Measurements from ENCODE around the gene TCF23.
"Not testable (repeated sequence)": the region's sequence is repeated elsewhere in the genome, so short reads cannot be mapped to it uniquely, and the experiment has no call there.

TCF23 gene

DNA sequence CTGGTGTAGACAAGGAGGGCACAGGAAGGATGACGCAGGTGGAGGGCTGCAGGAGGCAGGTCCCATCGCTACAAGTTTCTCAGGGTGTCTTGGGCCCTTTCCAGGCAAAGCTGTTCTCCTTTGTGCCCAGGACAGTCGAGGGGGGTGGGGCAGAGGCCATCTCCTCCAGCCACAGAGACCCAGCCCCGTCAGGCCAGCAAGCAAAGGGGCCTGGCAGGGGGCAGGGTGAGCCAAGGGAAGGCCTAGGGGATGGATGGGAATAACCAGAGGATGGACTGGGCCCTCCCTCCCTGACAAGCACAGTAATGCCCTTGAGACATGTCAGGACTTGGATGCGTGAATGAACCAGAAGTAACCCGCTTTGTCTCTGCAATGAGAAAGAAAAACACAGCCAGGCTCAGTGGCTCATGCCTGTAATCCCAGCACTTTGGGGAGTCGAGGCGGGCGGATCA, 6.3 kb downstream of the TCF23 start:
- DNase-seq = no peak

DNA sequence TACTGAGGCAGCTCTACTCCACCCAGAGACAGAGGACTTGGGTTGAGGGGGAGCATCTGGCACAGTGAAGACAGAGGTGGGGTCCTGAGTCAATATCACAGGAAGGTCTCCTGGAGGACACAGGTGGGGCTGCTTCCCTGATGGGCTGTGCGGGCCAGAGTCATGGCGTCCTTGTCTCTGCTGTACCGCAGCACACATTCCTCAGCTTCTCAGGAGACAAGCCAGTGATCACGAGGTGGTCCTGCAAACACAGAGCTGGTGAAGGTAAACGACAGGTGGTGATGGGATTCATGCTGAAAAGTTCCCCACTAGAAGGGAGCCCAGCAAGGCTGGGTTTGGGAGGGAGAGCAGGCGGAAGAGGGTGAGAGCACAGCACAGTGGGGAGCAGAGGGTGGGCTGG, 9.7 kb downstream of the TCF23 start:
- DNase-seq = no peak

DNA sequence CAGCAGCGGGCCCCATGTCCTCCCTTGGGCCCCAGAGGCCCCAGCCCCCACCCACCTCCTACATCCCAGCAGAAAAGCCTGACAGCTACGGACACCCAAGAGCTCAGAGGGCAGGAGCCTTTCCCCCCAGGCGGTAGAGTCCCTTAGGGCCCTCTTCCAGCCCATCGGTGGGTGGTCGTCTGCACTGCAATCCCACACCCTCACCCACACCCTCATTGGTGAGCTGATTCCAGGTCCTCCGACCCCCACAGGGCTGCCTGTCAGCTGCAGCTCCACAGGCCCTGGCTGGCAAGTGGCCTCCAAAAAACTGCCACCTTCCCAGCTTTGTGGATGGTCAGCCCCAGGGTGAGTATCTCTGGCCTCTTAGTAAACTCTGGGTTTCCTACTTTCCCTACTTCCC, 10.5 kb downstream of the TCF23 start:
- no peak for DNase-seq

DNA sequence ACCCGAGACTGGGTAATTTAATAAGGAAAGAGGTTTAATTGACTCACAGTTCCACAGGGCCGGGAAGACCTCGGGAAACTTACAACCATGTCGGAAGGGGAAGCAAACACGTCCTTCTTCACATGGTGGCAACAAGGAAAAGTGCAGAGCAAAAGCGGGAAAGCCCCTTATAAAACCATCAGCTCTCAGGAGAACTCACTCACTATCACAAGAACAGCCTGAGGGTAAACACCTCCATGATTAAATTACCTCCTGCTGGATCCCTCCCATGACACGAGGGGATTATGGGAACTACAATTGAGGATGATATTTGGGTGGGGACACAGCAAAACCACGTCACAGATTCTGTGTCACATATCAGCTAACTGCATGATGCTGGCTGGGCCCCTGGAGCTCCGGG, 11.4 kb downstream of the TCF23 start:
- DNase-seq = no peak

DNA sequence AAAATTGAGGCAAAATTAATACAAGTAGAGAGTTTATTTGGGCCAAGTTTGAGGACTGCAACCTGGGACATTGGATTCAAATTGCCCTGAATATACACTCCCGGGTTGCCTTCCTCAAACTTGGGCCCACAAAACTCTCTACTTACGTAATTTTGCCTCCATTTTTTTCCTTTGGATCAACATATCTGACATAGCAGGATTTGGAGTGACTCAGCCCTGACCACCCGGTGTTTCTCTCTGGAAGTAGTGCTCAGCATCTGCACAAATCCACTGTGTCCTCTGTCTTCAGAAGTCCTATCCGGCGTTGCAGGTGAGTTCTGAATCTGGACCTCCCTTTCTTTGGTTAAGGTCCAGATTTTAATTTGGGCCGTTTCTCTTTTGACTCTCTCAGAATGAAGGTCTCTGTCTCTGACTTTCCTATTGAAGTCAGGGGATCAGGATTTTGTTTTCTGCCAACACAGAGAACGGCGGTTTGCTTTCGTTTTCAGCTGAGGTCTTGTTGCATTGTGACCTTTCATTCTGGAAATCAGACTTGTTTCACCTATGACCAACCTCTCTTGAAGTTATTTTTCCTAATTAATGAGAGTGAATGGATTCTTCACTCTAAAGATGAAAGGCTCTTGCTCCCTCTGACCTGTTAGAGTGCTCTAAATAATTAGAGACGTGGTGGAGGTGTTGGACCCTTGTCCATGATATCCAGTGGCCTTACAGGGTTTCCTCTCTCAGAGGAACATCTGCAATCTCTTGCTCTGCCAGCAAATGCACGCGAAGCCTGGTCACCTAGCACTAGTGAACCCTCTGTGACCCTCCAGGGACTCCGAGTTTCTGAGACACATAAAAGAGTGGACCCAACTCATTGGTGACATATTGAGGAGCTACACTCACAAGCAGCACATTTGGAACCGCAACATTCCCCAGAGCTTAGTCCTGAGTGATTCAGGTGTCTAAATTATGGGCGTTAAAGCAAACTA, 13.6 kb downstream of the TCF23 start:
- no peak for DNase-seq

DNA sequence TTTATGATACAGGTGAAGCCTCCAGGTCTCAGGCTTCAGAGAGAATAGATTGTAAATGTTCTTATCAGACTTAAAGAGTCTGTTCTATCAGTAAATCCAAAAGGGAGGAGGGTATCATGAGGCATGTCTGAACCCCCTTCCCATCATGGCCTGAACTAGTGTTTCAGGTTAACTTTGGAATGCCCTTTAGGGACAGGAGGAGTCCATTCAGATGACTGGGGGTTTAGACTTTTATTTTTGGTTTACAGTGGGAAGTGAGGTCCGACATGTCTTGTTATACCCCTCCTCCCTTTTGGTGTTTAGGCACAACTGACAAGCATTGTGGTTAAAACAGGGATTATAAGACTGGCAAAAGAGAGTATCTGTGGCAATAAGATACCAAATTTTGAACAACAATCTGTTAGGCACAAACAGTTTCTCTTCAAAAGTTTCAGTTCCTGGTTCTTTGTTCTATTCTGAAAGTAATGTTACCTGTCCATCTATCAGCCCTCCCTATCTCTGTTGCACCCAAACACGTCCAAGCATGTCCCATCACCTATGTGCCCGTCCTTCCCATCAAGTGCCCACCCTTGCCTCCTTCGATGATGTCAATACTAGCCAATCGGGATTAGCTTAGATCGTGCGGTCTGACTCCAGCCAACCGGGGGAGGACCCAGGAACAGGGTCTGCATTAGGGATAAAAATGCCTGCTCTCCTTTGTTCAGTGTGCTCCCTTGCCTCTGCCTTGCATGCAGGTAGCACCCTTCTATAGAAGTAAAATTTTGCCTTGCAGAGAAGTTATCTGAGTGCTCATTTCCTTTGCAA, 16.4 kb downstream of the TCF23 start:
- DNase-seq = no peak

DNA sequence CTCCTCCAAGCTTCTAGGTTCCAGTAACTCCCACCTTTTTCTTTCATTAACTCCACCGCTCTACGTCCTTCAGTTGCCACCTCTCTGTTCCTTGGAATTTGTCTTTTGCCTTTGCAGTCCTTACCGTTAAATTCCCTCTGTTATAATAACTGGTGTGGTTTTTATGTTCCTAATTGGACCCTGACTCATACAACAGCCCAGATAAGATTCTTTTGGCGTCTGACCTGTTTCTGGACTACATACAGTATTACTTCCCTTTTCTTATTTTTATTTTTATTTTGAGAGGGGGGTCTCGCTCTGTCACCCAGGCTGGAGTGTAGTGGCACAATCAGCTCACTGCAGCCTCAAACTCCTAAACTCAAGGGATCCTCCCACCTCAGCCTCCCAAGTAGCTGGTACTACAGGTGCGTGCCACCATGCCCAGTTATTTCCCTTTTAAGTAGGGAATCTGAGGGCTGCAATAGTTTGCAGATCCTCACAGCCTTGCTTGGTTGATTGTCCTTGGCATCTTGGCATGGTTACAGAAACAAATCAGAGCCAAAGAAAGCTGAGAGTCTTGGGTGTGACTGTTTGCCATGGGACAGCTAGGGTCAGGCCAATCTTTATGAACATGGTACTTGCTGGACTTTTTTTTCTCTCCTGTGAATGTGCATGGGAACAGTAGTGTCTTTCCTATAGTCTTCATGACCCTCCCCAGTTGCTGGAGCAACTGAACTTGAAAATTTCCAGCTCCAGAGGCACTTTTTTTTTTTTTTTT, 22.0 kb downstream of the TCF23 start:
- DNase-seq = no peak

DNA sequence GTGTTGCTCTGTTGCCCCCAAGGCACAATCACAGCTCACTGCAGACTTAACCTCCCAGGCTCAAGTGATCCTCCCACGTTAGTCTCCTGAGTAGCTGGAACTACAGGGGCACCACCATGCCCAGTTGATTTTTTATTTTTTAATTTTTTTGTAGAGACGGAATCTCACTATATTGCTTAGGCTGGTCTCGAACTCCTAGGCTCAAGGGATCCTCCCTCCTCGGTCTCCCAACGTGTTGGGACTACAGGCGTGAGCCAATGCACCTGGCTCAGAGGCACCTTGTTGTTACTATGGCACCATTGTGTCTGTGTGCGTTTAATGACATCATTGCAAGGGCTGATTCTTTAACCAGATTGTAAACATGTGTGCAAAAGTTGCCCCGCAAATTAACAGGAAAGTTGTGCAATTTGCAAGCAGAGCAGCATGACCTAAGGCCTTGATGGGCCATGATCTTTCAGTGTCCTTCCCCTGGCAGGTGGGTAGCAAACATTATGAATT, 22.6 kb downstream of the TCF23 start:
- no peak for DNase-seq

DNA sequence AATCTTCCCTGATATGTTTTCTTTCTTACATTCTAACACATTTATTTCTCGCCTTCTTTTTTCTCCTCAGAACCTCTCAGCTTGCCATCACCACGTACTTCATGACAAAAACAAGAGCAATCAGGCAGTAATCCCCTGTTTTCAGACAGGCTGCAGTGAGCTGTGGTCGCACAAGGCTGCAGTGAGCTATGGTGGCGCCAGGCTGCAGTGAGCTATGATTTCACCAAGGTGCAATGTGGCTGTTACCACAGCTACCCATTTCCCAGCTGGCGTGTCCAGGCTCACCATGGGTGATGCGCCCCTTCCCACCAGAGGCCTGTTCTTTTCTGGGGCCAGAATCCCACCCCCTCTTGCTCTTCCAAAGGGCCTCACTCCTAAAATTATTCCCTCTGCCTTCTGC, 25.8 kb downstream of the TCF23 start:
- DNase-seq = no peak

DNA sequence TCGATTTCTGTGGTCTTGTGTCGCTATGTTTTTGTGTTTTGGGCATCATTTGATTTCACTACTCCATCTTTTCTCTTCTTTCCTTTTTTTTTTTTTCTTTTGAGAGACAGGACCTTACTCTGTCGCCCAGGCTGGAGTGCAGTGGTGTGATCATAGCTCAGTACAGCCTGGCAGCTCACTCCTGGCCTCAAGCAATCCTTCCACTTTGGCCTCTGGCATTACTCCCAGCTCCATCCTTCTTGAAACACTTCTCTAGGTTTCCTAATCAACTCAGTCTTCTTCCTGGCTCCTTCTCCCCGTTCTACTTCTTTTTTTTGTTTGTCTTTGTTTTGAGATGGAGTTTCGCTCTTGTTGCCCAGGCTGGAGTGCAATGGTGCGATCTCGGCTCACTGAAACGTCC, 26.5 kb downstream of the TCF23 start:
- DNase-seq = no peak

DNA sequence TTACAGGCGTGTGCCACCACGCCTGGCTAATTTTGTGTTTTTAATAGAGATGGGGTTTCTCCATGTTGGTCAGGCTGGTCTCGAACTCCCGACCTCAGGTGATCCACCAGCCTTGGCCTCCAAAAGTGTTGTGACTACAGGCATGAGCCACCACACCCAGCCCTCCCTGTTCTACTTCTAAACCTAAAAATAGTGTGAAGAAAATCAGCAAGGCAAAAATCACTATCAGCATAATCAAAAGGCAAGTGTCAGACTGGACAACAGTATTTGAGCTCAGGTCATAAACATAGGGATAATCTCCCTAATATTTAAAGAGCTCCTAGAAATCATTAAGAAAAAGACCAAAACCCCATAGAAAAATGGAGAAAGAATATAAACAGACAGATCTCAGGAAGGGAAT, 27.0 kb downstream of the TCF23 start:
- DNase-seq = not testable (repeated sequence)

DNA sequence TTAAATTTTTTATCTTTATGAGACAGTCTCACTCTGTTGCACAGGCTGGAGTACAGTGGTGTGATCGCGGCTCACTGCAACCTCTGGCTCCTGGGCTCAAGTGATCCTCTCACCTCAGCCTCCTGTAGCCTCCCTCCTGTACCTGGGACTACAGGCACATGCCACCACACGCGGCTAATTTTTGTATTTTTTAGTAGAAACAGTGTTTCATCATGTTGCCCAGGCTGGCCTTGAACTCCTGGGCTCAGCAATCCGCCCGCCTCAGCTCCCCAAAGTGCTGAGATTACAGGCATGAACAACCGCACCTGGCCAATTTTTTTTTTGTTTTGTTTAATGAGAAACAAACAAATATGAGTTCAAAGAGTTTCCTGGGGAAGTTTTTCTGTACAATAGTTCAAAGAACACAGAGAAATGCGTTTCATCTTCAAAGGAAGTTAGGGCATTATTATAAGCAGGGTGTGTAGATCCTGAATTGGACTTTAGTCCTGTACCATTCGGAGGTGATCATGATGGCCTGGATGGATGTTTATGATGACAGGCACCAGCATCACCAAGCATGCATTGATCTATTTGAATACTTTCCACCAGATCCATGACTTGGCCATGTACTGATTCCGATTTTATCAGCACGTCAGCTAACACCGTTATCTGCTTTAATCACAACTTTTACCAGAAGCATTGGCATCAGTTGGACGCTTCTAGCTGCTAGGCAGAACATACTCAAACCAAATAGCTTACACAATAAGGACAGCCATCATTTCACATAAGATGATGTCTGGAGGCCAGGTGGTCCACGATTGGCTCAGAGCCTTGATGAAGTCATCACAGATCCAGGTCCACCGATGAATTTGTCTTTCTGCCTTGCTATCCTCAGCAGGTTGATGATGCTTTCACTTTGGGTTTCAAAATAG, 28.9 kb downstream of the TCF23 start:
- DNase-seq = no peak

DNA sequence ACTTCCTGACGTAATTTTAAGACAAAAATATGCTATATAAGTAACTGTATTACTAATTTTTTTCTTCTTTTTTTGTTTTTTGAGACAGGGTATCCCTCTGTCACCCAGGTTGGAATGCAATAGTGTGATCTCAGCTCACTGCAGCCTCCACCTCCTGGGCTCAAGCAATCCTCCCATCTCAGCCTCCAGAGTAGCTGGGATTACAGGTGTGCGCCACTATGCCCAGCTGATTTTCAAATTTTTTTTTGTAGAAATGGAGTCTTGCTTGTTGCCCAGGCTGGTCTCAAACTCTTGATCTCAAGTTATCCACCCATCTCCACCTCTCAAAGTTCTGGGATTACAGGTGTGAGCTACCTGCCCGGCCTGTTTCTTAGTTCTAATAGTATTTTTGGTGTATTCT, 29.7 kb downstream of the TCF23 start:
- no peak for DNase-seq

DNA sequence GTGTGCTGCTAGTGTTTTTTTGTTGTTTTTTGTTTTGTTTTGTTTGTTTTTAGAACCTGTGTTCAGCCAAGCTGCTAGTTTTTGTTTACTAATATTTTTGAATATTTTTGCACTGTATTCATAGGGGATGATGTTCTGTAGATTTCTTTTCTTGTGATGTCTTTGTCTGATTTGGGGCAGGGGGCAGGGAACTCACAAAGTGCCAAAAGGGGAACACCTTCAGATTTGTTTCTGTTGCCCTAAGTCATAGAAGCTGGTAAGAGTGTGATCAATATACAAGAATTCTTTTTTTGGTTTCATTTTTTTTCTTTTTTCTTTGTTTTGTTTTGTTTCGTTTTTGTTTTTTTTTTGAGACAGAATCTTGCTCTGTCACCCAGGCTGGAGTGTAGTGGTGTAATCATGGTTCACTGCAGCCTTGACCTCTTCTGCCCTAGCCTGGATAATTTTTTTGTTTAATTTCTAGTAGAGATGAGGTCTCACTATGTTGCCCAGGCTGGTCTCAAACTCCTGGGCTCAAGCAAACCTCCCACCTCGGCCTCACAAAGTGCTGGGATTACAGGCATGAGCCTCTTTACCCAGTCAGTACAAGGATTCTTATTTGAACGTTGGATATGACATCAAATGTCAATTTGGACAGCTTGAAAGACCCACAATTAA, 30.7 kb downstream of the TCF23 start:
- DNase-seq = no peak

DNA sequence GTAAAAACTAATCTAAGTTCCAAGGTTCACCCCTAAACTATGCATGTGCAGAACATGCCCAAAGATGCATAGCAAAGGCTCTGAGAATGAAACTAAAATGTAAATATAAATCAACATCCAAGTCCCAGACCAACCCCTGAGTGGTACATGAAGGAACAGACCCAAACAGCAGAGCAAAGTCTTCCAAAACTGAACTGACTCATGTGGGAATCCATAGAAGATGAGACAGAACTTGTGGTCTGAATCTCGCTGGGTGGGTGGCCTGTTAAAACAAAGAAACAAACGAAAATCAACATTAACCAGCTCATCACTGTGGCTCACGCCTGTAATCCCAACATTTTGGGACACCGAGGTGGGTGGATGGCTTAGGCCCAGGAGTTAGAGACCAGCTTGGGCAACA, 33.5 kb downstream of the TCF23 start:
- DNase-seq = no peak

DNA sequence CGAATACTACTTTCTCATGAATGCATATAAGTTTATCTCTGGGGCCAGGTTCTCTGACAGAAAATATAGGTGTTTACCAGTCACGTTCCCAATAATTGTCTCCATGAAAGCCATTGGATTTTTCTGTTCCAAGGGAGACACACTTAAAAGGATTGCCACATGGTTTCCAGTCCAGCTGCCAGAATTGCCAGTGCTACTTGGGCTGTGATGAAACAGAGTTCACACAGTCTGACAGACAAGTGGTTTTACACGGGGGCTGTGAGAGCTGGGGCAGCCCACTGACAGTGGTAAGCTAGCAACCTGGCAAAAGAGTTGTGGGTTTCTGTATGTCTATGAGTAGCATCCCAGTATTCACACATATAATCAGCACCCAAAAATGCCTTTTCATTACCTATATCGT, 35.3 kb downstream of the TCF23 start:
- no peak for DNase-seq

DNA sequence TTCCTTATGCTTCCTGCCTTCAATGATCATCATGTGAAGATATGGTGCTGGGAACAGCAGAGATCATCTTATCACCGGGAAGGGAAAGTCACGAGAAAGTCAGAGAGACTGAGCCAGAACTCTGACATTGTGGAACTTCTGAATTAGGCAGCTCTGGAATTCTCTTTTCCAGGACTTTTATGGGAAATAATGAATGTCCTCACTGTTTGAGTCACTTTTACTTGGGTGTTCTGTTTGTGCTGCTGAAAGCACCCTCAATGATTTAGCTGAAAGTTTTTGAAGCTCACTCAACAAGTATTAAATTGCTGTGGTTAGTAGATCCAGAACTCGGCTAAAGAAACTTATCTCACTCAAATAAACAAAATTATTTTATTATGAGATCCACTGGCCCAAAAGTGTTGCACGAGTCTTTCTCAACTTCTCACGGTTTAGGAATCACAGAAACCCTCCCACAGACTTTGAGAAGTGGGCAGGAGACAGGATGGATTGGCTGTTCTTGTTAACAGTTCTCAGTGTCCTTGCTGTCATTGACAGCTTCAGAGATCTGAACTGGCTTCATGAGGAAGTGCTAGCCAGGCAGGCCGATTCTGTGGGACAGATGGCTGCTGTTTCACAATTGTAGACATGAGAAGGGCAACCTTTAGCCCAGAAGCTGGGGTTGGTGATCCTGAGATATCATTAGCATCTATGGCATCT, 36.7 kb downstream of the TCF23 start:
- DNase-seq = no peak

DNA sequence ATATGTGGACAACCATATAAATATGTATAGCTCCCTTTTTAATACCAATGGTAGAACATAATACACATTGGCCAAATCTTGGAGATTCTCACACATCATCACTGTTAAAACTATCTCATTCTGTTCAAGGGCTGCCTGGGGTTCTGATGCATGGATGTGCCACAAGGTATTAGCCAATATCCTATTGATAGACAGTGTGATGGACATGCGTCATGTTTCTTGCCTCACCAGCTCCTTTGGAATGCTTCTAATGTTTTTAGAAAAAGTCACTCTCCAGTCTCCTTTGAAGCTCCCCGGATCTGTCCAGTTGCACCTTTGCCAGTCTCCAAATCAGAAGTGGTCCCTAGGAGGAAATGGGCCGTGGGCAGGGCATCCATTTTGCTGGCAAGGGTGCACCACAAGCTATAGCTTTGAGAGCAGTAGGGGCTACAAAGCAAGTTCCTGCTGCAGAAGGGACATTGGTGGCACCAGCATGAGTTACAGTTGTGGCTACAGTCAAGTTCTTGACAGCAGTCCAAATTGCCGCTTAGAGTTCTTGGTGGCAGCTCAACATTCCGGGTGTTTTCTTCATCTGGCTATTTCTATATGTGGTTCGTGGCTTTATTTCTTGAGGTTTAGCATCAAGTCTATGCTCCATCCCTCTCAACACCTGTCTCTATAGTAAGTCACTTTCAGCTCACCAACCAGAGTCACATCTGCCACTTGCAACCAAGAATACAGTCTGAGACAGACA, 38.0 kb downstream of the TCF23 start:
- no peak for DNase-seq

DNA sequence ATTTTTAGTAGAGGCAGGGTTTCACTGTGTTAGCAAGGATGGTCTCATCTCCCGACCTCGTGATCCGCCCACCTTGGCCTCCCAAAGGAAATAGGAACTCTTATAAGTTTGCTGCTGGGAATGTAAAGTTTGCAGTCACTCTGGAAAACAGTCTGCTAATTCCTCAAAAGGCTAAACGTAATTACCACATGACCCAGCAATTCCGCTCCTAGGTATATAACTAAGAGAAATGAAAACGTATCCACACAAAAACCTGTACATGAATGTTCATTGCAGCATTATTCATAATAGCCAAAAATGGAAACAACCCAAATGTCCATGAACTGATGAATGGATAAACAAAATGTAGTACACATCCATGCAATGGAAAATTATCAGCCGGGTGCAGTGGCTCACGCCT, 41.2 kb downstream of the TCF23 start:
- no peak for DNase-seq

Data from COR-L47 (cell line).